Left hindlimb (tissue), 1 donor: ENCODE data around the gene MC1R.
"Not testable (repeated sequence)": the region's sequence is repeated elsewhere in the genome, so short reads cannot be mapped to it uniquely, and the experiment has no call there.

Experiments
- DNase-seq: peaks from one replicate; pipeline ENCODE4 v3.0.0-alpha.2; 2018

The MC1R gene

DNA sequence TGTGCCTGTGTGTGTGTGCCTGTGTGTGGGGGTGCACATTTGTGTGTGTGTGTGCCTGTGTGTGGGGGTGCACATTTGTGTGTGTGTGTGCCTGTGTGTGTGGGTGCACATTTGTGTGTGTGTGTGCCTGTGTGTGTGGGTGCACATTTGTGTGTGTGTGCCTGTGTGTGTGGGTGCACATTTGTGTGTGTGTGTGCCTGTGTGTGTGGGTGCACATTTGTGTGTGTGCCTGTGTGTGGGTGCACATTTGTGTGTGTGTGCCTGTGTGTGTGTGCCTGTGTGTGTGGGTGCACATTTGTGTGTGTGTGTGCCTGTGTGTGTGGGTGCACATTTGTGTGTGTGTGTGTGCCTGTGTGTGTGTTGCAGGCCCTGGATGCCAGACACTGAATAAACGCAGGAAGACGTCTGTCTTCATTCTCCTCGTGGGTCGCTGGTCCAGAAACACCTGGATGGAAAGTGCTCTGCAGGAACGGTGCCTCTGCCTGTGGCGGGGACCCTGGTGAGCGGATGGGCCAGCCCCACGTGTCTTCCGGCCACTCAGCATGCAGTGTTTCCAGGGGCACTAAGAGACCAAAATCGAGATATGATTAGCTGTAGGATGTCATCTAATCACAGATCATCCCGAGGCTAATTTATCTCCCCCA is 3.9 kb upstream of the MC1R start:
- DNase-seq: not testable (repeated sequence)

DNA sequence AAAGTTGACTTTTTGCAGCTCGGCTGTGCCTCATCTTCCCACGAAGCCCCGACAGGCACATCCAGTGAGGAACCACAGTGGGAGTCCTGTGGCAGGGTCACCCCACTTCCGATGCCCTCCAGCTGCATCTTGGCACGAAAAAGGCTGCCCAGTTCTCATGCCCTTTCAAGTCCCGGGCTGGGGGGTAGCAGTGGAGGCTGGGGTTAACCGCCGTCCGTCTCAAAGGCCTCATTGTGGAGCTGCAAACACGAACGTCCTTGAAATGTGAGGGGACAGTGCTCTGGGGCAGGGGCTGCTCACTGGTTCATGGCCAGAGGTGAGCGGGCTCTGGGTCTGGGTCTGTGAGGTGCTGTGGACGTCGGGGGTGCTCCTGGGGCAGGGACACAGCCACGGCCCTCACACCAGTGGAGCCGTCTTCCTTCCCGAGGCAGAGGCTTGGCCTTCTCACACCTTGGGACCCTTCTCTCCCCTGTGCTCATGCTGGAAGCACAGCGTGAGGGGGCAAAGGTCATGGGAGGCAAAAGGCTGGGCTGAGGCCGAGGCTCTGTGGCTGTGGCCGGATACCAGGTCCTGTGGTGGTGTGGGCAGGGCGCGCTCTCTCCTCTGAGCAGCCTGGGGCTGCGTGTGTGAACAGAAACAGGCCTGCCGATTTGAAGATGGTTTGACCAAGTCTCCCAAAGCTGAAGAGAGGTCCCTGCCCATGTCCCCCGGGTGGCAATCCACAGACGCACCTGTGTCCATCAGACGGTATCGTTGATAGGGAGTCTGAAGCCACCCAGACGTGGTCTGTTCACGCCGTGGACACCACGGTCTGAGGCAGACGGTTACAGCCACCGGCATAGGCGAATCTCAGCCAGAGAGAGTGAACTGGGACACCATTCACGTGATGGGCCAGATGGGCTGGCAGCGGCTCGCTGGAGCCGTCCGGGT is 3.1 kb upstream of the MC1R start:
- DNase-seq: no peak

DNA sequence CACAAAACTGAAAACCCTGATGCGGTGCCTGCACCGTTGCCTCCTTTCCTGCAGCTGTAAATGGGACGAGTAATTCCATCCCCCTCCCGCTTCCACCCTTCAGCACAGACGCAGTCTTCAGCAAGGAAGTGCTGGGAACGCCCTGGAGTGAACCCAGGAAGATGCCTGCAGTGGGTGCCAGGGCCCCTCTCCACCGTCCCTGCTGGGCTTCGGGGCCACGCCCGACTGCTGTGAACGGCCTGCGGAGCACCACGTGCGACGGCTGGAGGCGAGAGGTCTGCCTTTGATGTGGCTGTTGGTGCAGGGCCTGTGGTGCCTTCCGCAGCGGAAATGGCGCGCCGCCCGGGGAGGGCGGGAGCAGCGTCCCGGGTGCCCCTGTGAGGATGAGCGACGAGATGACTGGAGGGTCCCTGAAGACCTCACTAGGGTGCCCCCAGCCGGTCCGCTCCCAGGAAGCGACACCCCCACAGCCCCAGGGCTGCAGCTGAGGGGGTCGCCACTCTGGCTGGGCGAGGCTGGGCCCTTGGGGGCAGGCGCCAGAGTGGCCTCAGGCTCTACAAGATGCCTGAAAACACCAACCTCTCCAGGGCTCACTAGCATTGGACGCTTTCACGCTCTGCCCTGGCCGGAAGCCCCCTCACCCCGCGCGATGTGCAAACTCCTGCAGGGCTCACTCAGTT is 749 bp upstream of the MC1R start:
- peak; percentile 75 for DNase-seq

DNA sequence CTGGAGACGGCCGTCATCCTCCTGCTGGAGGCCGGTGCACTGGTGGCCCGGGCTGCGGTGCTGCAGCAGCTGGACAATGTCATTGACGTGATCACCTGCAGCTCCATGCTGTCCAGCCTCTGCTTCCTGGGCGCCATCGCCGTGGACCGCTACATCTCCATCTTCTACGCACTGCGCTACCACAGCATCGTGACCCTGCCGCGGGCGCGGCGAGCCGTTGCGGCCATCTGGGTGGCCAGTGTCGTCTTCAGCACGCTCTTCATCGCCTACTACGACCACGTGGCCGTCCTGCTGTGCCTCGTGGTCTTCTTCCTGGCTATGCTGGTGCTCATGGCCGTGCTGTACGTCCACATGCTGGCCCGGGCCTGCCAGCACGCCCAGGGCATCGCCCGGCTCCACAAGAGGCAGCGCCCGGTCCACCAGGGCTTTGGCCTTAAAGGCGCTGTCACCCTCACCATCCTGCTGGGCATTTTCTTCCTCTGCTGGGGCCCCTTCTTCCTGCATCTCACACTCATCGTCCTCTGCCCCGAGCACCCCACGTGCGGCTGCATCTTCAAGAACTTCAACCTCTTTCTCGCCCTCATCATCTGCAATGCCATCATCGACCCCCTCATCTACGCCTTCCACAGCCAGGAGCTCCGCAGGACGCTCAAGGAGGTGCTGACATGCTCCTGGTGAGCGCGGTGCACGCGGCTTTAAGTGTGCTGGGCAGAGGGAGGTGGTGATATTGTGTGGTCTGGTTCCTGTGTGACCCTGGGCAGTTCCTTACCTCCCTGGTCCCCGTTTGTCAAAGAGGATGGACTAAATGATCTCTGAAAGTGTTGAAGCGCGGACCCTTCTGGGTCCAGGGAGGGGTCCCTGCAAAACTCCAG is 1.1 kb downstream of the MC1R start:
- DNase-seq: peak; percentile 39

DNA sequence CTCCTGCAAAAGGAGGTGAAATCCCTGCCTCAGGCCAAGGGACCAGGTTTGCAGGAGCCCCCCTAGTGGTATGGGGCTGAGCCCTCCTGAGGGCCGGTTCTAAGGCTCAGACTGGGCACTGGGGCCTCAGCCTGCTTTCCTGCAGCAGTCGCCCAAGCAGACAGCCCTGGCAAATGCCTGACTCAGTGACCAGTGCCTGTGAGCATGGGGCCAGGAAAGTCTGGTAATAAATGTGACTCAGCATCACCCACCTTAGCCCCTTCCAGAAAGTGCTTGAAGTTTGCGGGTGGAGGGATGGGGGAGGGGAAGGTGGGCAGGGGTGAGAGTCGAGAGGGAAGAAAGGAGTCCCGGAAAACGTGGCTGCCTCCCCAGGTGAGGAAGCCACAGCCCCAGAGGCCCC is 2.1 kb downstream of the MC1R start:
- no peak for DNase-seq

DNA sequence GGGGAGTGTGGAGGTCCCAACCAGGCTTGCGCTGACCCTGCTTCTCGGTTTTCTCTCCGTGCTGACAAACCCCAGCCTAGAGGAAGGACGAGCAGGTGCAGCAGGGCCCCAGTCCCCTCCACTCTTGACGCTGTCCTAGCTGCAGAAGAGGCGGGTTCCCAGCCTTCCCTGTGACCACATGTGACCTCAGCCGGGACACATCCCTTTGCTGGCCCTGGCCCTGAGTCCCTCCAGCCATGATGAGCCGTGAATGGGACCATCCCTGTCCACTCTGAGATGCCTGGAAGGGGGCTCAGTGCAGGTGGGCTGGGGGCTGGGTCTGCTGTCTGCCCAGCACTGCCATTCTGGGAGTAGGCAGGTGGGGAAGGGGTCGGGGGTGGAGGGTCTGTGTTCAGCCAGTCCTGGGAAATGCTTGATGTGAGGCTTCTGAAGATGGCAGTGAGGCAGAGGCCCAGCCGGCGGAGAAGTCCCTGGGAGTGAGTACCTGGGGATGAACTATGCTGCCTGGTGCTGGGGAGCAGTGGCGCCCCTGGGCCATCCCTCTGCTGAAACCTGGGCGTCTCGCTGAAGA is 2.6 kb downstream of the MC1R start:
- DNase-seq: no peak

DNA sequence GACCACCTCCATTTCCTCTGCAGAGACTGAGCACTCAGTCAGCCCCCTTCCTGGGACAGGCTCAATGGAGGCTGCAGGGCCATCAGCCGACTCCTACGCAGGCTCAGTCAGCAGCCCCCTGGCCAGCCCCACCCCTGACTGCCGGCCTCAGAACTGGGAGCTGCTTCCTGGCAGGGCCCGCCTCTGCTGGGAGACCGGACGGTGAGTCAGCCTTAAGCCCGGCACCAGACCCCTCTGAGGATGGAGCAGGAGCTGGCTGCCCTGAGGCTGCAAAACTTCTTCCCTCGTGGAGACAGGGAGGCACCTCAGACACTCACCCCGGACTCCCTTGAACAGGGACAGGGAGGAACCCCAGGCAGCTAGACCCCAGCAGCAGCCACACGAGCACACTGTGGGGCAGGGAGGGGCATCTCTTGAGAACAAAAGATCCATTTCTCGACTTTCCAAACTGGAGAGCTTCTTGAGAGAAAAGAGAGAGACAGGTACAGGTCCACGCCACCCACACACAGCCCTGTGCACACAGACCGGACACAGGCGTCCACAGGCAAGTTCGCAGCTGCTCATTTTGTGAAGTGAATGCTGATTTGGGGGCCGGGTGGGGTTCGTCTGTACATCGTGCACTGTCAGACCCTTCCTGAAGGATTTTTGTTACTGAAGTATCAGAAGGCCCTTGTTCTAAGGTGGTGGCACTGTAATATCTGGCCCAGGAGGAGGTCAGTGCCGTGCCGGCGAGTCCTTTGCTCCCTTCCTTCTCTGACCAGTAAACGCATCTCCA is 3.2 kb downstream of the MC1R start:
- DNase-seq: peak; percentile 88

DNA sequence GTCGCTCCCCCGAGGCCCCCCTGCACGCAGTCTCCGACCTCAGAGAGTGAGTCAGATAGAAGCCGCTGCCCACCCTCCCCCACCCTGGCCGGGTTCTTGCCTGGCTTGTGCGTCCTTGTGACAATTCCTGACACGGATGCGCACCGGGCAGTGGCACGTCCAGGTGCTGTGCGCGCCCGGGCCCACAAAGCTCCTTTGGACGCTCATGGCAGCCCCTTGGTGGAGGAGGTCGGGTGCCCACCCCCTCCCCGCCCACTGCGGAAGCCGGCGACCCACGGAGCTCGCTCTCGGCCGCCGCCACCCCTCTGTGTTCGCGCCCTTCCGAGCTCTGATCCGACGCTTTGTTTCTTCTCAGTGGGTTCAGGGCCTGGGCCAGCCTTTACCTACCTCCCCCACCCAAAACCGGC is 3.8 kb downstream of the MC1R start:
- DNase-seq: peak; percentile 83

DNA sequence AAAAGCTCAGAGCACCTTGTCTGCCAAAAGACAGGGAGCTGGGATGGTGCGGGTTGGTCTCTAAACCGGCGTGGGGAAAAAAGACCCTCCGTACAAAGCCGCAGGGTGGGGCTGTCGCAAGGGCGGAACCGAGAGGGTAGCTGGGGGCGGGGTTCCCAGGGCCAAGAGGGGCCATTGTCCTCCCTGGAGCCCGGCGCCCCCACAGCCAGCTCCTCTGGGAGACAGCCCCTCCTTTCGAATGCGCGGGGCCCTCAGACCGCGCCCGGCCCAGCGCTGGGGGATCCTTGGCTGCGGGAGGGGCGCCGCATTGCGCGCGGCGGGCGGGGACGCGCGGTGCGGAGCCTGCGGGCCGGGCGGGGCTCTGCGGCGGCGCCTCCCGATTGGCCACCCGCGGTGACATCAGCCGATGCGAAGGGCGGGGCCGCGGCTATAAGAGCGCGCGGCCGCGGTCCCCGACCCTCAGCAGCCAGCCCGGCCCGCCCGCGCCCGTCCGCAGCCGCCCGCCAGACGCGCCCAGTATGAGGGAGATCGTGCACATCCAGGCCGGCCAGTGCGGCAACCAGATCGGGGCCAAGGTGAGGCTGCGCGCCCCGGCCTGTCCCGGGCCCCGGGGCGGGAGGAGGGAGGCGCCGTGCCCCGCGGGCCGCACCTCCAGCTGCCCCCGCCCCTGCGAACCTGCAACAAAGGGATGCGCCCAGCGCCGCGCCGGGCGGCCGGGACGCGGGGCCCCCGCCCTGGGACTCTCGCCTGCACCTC is 4.4 kb downstream of the MC1R start, which contains the start of gene TUBB3:
TSS of gene TUBB3 (plus strand) at position 459 of the 756 bp plus-strand sequence. CDS start at position 519, 60 bp downstream.
- DNase-seq: peak; percentile 80

DNA sequence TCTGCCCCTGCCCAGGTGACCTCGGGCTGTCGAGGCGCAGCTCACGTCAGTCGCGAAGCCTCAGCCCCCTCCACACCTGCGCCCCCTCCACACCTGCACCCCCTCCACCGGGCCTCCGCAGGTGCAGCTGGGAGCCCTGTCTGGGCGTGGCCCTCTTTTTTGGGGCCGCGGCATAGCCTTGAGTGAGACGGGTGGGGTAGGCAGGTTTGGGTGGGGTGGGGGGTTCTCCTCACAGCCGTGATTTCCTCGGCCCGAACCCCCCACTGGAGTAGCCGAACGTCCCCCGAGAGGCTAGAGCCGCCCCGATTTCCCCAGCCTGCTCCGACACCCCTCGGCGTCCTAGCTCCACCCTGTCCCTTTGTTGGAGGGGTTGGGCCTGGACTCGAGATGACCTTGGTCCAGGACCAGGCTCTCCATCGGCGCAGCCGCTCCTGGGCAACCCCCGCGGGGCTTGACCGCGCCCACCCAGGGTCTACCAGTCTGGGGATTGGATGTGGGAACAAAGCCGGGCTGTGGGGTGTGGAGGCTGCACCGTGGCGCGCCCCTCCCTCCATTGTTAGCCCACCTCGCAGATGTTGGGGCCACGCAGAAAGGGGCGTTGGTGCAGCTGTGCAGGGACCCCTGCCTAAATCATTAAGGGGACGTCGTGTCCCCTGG is 5.1 kb downstream of the MC1R start:
- DNase-seq: no peak

DNA sequence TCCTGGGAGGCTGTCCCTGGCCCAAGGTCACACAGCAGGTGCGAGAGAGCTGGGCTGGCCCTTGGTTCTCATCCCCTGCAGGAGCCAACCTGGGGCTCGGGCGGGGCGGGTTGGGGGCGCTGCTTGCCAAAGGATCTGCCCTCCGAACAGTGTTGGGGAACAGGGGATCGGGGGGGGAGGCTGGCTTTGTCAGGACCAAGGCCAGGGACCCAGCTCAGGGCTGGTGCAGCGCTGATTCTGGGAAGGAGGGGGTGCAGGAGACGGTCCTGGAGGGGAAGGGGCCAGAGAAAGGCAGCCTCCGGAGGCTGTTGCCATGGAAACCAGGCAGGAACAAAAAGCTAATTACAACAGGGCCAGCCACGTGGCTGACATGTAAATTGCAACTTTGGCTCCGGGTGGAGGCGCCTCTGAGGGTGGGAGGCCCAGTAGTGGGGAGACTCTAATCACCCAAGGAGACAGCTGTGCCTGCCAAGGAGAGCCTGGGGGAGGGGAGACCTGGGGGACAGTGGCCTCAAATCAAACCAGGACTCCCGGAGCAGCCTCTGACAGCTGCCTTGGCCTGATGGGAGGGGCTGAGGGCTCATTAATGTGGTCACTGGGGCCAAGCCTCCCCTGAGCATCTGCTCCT is 5.7 kb downstream of the MC1R start:
- DNase-seq: peak; percentile 67

DNA sequence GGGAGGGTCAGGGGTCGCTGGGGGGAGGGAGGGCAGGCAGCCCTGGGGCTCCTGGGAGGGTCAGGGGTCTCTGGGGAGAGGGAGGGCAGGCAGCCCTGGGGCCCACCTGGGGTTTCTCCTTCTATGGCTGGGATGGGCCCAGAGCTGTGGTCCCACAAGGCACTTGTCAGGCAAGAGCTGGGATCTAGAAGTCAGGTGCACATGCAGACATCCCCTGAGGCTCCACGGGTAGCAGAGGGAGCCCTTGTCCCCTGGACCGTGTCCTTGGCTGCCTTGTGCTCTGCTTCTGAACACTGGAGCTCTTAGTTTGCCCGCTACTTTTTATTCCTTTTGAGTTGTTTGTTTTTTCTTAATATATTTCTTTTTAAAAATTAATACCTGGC is 6.3 kb downstream of the MC1R start:
- DNase-seq: peak; percentile 28

DNA sequence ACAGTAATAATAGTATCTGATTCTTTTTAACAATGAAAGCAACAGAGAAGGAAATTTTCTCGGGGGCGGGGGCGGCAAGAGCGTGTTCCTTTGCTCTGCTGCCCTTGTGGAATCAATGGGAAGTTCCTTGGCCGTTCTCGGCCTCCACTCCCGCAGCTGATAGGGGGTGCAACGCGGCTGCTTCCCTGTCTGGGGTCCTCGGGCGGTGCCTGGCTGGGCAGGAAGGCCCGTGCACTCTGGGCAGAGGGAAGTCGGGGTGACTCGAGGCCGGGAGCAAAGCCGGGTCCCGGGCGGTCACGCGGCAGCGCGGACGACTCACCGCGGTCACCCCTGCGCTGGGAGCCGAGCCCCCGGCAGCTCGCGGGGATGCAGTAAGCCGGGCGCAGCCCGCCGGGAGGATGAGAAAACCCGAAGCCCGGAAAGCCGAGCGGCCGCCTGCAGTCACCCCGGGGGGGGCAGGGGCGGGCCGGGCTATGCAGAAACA is 7.0 kb downstream of the MC1R start:
- no peak for DNase-seq

DNA sequence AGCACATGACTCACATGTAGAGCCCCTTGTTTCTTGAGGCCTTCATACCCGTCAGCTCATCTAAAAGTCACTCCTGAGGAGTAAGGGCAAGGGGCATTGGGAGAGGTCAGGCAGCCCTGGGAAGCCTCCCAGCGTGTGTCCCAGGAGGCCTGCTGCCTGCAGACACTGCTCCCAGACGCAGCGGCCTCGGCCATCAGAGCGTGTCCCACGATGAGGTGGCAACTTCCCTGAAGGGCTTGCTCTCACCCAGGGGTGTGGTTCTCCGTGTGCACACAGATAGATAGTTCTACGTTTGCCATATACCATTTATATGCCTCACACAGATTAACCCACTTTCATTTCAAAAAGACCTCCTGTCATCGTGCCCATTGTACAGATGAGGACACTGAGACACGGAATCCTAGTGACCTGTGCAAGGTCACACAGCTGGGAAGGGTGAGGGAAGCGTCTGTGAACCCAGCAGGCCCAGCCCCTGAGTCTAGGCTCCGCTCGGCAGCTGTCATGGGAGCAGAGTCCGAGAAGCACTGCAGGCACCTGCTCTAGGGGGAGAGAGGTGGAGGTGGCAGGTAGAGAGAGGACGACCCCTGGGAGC is 12.7 kb downstream of the MC1R start:
- DNase-seq: no peak

DNA sequence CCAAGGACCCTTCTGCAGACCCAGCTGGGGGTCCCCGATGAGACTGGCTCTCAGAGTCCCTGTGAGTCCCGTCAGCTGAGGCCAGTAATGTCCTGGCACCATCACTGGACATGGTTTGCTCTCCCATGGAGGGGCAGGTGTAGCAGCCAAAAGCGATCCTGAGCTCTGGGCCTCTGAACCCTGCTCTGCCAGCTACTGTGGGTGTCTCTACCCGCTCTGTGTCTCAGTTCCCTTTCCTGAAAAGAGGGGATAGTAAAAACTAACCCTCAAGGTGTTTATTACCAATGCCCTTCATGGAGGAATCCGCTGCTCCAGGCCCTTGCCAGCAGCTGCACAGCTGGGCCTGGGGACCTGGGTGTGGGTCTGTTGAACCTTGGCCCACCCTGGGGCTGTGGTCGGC is 13.3 kb downstream of the MC1R start:
- DNase-seq: no peak

DNA sequence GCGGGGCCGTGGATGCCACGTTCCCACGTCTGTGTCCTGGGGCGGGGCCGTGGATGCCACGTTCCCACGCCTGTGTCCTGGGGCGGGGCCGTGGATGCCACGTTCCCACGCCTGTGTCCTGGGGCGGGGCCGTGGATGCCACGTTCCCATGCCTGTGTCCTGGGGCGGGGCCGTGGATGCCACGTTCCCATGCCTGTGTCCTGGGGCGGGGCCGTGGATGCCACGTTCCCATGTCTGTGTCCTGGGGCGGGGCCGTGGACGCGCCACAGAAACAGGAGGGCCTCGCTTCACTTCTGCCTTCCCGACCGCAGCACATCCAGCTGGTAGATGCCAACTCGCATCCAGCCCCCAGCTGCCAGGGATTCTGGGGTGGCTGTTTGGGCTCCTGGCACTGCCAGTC is 15.4 kb downstream of the MC1R start:
- DNase-seq: not testable (repeated sequence)

DNA sequence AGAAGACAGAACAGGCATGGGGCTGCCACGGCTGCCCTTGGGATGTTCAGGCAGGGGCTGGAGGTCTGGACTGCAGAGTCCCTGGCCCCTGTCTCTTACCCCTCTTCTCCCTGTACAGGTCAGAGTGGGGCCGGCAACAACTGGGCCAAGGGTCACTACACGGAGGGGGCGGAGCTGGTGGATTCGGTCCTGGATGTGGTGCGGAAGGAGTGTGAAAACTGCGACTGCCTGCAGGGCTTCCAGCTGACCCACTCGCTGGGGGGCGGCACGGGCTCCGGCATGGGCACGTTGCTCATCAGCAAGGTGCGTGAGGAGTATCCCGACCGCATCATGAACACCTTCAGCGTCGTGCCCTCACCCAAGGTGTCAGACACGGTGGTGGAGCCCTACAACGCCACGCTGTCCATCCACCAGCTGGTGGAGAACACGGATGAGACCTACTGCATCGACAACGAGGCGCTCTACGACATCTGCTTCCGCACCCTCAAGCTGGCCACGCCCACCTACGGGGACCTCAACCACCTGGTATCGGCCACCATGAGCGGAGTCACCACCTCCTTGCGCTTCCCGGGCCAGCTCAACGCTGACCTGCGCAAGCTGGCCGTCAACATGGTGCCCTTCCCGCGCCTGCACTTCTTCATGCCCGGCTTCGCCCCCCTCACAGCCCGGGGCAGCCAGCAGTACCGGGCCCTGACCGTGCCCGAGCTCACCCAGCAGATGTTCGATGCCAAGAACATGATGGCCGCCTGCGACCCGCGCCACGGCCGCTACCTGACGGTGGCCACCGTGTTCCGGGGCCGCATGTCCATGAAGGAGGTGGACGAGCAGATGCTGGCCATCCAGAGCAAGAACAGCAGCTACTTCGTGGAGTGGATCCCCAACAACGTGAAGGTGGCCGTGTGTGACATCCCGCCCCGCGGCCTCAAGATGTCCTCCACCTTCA is 16.2 kb downstream of the MC1R start:
- DNase-seq: no peak

DNA sequence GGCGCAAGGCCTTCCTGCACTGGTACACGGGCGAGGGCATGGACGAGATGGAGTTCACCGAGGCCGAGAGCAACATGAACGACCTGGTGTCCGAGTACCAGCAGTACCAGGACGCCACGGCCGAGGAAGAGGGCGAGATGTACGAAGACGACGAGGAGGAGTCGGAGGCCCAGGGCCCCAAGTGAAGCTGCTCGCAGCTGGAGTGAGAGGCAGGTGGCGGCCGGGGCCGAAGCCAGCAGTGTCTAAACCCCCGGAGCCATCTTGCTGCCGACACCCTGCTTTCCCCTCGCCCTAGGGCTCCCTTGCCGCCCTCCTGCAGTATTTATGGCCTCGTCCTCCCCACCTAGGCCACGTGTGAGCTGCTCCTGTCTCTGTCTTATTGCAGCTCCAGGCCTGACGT is 17.0 kb downstream of the MC1R start:
- not testable (repeated sequence) for DNase-seq
